HG03558 (cell line): ENCODE measurements around the gene SPOCK1.

ENCODE experiments used
- ATAC-seq: cut with Tn5 transposase; IDR thresholded peaks from one replicate; pipeline ENCODE4 v1.9.1; 2021; ENCODE audit warnings: moderate number of reproducible peaks; ENCODE audit not compliant: unreplicated experiment; ENCODE audit errors: extremely low read depth

SPOCK1 gene

GRCh38 chr5:137186759-137187461, 312.2 kb downstream of the SPOCK1 start:
- no peak for ATAC-seq

- no peak for ATAC-seq
Measured at GRCh38 chr5:137185193-137185592, 313.9 kb downstream of the SPOCK1 start.

DNA sequence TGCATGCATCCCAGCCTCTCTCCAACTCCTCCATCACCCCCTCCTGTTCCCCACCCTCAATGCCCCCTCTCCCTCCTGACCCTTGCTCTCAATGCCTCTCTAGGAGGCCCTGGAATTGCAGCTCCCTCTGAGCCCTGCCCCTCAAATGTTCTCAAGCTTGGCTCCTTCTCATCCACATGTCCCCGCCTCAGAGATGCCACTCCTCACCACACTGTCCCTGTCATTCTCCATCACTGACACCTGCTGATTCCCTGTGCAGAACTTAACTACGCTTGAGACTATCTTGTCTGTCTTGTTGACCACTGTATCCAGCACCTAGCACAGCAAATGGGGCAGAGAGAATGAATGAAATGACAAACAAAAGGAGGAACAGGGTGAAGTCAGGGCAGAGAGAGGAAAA, 314.4 kb downstream of the SPOCK1 start:
- ATAC-seq = no peak

GRCh38 chr5:137182576-137182975, 316.6 kb downstream of the SPOCK1 start:
- no peak for ATAC-seq

GRCh38 chr5:137181667-137182066, 317.5 kb downstream of the SPOCK1 start:
- no peak for ATAC-seq

GRCh38 chr5:137179203-137179602, 319.9 kb downstream of the SPOCK1 start:
- no peak for ATAC-seq

DNA sequence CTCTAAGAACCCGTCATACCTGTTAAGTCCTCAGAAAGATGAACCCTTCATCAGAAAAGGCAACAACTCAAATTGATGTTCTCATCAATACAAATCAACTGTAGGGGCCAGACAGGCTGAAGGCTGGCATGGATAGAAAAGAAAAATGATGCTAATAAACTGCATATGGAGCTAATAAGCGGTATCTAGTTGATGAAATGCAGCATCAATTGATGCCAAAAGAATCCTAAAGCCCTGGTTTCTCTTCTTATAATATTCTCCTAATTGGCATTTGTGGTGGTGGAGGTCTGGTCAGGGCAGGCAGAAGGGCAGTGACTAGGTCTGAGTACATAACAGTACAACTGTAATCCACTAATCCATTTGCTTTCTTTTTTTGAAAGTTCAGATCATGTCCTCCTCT, 322.5 kb downstream of the SPOCK1 start:
- no peak for ATAC-seq

- no peak for ATAC-seq
Measured at GRCh38 chr5:137176126-137176525, 323.0 kb downstream of the SPOCK1 start.

- no peak for ATAC-seq
Measured at GRCh38 chr5:137174196-137174595, 324.9 kb downstream of the SPOCK1 start.

GRCh38 chr5:137172258-137172657, 326.9 kb downstream of the SPOCK1 start:
- ATAC-seq = no peak

GRCh38 chr5:137167187-137167586, 331.9 kb downstream of the SPOCK1 start:
- ATAC-seq = no peak

DNA sequence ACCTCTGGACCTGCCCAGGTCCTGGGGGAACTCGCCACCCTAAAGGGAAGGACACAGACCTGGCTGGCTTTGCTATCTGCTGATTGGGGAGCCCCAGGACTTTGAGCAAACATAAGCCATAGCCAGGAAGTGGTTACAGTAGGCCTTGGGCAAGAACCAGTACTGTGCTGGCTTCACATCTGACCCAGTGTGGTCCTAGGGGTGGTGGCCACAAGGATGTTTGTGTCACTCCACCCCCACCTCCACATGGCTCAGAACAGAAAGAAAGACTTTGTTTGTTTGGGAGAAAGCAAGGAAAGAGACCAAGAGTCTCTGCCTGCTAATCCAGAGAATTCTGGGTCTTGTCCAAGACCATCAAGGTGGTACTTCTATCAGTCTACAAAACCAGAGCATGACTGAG, 334.2 kb downstream of the SPOCK1 start:
- ATAC-seq = no peak

DNA sequence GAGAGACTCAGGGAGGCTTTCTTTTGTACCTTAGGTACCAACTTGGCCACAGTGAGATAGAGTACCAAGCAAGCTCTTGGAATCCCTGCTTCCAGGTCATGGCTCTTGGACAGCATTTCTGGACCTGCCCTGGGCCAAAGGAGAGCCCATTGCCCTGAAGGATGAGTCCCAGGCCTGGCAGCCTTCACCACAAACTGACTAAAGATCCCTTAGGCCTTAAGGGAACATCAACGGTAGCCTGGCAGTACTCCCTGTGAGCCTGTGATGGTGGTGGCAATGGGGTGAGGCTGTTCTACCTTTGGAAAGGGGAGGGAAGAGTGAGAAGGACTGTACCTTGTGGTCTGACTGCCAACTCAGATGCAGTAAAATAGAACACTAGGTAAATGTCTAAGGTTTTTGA, 334.6 kb downstream of the SPOCK1 start:
- ATAC-seq = no peak

DNA sequence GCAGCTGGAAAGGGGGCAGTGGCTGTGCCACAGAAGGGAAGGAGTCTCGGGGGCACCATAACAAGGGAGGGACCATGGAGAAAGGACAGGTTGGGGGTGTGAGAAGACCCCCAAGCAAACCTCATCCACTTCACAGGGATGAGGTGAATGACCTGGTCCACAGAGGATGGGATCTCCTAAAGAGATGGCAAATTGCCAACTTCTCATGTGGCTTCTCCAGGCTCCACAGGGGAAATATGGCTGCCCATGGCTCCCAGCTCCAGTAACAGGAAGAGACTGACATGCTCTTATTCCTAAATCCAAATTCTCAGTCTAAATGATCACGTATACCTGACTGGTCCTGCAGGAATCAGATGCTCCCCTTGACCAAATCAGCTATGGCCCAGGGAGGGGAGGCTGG, 340.4 kb downstream of the SPOCK1 start:
- ATAC-seq = no peak

- no peak for ATAC-seq
Measured at GRCh38 chr5:137156180-137156579, 342.9 kb downstream of the SPOCK1 start.

- no peak for ATAC-seq
Measured at GRCh38 chr5:137155261-137156000, 343.7 kb downstream of the SPOCK1 start.

DNA sequence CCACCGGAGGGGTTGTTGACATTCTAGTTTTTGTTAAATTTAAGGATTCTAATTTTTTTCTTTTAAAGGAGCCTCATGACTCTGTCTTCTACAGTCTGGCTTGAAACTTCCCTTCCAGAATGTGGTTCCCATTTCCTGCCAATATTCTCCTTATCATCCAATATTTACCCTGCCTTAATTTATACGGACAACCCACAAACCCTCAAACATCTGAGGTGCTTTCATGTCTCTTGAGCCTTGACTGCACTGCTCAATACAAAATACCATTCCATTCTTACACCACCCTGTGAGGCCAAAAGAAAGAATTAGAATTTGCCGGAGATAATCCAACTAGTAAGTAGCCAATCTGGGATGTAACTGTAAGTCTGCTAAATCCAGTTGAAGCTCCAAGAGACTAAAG, 346.5 kb downstream of the SPOCK1 start:
- no peak for ATAC-seq

- ATAC-seq = no peak
Measured at GRCh38 chr5:137148655-137149054, 350.5 kb downstream of the SPOCK1 start.

GRCh38 chr5:137148159-137148558, 351.0 kb downstream of the SPOCK1 start:
- ATAC-seq = no peak

DNA sequence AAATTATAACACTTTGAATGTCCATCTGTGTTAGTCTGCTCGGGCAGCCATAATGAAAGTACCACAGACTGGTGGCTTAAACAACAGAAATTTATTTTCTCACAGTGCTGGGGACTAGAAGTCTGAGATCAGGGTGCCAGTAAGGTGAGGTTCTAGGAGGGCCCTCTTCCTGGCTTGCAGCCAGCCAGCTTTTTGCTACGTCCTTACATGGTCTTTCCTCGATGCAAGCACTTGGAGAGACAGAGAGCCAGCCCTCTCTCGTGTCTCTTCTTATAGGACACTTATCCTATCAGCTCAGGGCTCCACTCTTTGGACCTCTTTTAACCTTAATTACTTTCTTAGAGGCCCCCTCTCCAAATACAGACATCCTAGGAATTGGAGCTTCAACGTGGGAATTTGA, 351.8 kb downstream of the SPOCK1 start:
- ATAC-seq = no peak

DNA sequence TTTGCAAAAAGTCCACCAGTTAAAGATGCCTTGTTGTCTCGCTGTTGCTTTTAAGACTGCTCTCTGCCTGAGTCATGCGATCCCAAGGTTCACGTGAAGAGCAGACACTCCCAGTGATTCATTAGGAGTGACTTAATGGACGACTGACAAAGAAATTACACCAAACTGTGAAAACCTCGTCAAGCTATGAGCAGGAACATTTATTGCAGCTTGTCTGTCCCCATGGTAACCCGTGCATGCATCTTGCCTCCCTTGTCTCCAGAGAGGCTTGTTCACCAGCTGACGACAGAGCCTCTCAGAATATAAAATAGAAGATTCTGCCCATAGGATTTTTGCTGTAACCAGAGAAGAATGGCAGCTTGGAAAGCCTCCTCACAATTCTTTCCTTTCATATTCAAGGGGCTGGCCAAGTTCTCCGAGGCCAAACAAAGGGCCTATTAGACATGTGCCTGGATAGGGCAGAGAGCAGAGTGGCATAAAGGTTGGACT, 352.7 kb downstream of the SPOCK1 start:
- no peak for ATAC-seq

DNA sequence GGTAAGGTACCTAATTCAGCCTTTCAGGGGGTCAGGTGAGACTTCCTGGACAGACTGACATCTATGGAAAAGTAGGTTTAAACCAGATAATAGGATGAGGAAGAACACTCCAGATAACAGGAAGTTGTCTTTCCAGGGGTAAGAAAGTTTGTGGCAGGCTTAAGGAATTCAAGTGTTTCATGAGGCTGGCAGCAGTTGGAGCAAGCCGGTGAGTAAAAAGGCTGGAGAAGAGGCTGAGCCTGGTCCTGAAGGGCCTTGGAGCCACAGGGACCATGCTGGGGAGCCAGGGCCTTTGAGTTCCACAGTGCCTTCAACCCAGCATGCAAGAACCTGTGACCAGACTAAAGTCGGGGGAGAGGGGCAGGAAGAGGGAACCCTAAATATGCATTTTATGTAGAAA, 353.4 kb downstream of the SPOCK1 start:
- ATAC-seq = no peak
